ENCODE measurements around the gene COA1. TPM values are rescaled to one million over a fixed set of nuclear protein-coding genes. Genes with fewer than 3 reads are reported as not detected.

COA1 gene
- total and polyA plus RNA-seq, 2 experiments from 2014 or later, result 152 to 220 TPM

DNA sequence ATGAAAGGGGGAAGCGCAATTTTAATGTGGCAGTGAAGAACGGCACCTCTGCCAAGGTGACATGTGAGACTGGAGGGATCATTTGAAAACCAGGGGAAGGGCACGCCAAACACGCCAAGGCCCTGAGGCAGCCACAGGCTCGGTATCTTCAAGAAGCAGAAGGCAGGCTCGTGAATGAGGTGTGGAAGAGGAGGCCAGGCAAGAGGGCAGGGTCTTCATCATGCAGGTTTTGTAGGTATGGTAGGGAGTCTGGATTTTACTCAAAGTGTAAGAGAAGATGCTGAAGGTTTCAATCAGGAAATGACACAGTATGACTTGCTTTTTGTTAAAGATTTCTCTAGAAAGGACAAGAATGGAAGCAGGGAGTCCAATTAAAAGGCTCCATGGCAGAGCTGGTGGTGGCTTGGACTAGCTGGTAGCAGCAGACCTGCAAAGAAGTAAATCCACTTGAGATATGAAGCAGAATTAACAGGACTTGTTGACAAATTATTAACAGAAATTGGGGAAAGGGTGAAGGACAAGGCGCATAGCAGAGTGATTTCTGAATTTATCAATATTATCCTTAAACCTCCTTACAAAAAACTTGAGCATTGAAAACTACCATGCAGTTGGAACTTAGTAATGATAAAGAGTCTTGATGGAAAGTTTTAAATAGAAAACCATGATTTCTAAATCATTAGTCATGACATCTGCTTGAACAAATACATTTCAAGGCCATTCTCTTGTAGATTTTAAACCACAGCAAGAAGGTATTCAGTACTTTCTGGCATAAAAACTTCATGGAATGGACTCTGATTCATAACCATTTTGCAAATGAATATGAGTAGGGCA lies 70.4 kb downstream of the COA1 start:
- DNase-seq (ENCODE audit: low read depth in 1 of 2, low spot score in 1 of 2), result peak in 1 of 2 donors; percentile 81
- no peak for TF ChIP-seq CTCF (IDR thresholded peaks at IDR 0.05; ENCODE audit: low read depth, low read length)
- Histone ChIP-seq H3K9me3 (ENCODE audit: low read depth) (no peaks in the 10 kb centered on the region), H3K27ac (peak overlapping the region; percentile 20), H3K27me3 (no peaks in the 10 kb centered on the region), H3K4me3 (no peak overlapping the region), H3K36me3 (no peaks in the 10 kb centered on the region), H3K4me1 (ENCODE audit: low read depth) (peaks cover 5% of the 10 kb centered on the region)

DNA sequence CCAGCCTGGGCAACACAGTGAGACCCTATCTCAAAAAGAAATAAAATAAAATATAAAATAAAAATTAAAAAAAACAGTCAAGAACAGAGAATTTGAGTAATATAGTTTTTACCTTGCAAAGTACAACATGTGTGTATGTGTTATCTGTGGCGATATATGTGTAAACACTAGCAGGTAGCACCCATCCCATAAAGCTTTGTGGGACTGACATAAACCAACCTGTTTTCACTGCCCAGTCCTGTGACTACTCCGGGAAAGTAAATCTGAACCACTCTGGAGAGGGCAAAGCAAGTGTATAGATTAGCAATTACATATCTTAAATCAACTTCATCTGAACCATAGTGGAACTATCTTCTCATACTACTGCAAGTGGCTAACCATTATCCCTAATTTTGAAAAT lies 72.3 kb downstream of the COA1 start:
- DNase-seq (ENCODE audit: low read depth in 1 of 2, low spot score in 1 of 2), result no peak
- Histone ChIP-seq H3K36me3 (no peaks in the 10 kb centered on the region), H3K27me3 (no peaks in the 10 kb centered on the region), H3K27ac (no peak overlapping the region), H3K4me1 (ENCODE audit: low read depth) (peaks cover 5% of the 10 kb centered on the region), H3K4me3 (no peak overlapping the region), H3K9me3 (ENCODE audit: low read depth) (no peaks in the 10 kb centered on the region)
- no peak for TF ChIP-seq CTCF (IDR thresholded peaks at IDR 0.05; ENCODE audit: low read depth, low read length)

GRCh38 chr7:43655584-43655983 lies 73.7 kb downstream of the COA1 start:
- H3K27me3 ChIP-seq, result no peaks in the 10 kb centered on the region
- no peak overlapping the region for H3K4me3 ChIP-seq
- H3K4me1 ChIP-seq (ENCODE audit: low read depth), result peaks cover 5% of the 10 kb centered on the region
- no peak for DNase-seq (ENCODE audit: low read depth in 1 of 2, low spot score in 1 of 2)
- no peaks in the 10 kb centered on the region for H3K9me3 ChIP-seq (ENCODE audit: low read depth)
- H3K27ac ChIP-seq, result no peak overlapping the region
- H3K36me3 ChIP-seq, result no peaks in the 10 kb centered on the region
- TF ChIP-seq CTCF (IDR thresholded peaks at IDR 0.05; ENCODE audit: low read depth, low read length), result no peak

DNA sequence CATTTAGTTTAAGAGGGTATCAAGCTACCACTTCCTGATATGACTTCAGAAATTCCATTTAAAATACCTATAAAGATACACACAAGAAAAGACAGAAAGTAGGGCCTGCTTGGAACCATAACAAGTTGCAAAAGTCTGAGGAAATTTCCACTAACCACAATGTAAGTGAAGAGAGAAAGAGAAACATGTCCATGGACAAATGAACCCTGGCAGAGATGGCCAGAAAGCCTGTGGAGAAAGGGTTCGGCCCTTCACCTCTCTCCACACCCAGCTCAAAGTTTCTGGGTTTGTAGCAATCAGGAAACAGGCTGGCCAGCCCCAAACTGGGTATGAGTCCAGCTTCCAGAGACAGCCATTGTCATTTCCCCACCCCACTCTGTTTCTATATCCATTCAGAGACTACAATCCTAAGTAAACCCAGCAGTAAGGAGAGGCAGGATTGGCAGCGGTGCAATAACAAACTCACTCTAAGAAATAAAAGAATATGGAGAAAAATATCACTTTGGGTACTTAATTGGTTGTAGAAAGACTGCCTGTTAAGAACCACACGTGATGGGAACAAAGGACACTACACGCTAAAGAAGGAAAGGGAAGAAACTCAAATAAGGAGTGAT lies 75.3 kb downstream of the COA1 start:
- Histone ChIP-seq H3K9me3 (ENCODE audit: low read depth) (no peaks in the 10 kb centered on the region), H3K27ac (no peak overlapping the region), H3K36me3 (no peaks in the 10 kb centered on the region), H3K27me3 (no peaks in the 10 kb centered on the region), H3K4me1 (ENCODE audit: low read depth) (no peaks in the 10 kb centered on the region), H3K4me3 (no peak overlapping the region)
- TF ChIP-seq CTCF (IDR thresholded peaks at IDR 0.05; ENCODE audit: low read depth, low read length), result no peak
- DNase-seq (ENCODE audit: low read depth in 1 of 2, low spot score in 1 of 2), result no peak

DNA sequence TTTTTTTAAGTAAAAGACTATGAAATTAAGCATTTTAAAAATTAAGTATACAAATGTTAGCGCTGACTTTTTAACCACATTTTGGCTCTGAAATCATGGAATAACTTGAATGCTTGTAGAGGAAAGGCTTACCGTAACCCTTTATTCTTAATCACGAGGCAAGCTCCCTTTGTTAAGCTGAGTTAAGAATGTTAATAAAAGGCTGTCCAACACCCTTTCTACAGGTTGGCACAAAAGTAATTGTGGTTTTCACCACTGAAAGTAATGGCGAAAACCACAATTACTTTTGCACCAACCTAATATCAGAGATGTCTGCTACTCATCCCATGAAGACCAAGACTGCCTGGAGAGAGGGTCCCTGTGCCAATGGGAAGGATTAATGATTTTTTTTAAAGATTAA lies 75.9 kb downstream of the COA1 start:
- Histone ChIP-seq H3K4me3 (no peak overlapping the region), H3K4me1 (ENCODE audit: low read depth) (no peaks in the 10 kb centered on the region), H3K27me3 (no peaks in the 10 kb centered on the region), H3K9me3 (ENCODE audit: low read depth) (no peaks in the 10 kb centered on the region), H3K27ac (no peak overlapping the region), H3K36me3 (no peaks in the 10 kb centered on the region)
- no peak for DNase-seq (ENCODE audit: low read depth in 1 of 2, low spot score in 1 of 2)
- no peak for TF ChIP-seq CTCF (IDR thresholded peaks at IDR 0.05; ENCODE audit: low read depth, low read length)
